Esophagus muscularis mucosa (tissue), 4 donors: ENCODE data around the gene TSHR. TPM values are rescaled to one million over a fixed set of nuclear protein-coding genes. Genes with fewer than 3 reads are reported as not detected.

Experiments
- DNase-seq: peaks from one replicate; pipeline ENCODE4 v3.0.0-alpha.2; 2017; ENCODE audit errors: extremely low spot score
- H3K27ac ChIP-seq, 4 donors: fragments of 200-600 bp; sonication (generic); replicated peaks in 1 of 4; 1 replicate in 3 of 4; 2 replicates in 1 of 4; pipeline ENCODE4 v1.5.1; 2016 to 2019; ENCODE audit warnings: mild to moderate bottlenecking in 1 of 4
- H3K27me3 ChIP-seq, 4 donors: fragments of 200-600 bp; sonication (generic); one replicate each; pipeline versions ENCODE4 v1.5.1 to v1.6.0; 2016 to 2019
- H3K36me3 ChIP-seq, 4 donors: fragments of 200-600 bp; sonication (generic); one replicate each; pipeline ENCODE4 v1.5.1; 2016 to 2019
- H3K4me1 ChIP-seq, 4 donors: fragments of 200-600 bp; sonication (generic); one replicate each; pipeline ENCODE4 v1.5.1; 2016 to 2019
- H3K4me3 ChIP-seq, 4 donors: fragments of 200-600 bp; sonication (generic); 1 replicate in 2 of 4; 2 replicates in 2 of 4; pipeline ENCODE4 v1.5.1; 2016 to 2019; ENCODE audit warnings: mild to moderate bottlenecking in 4 of 4, moderate library complexity in 1 of 4
- H3K9me3 ChIP-seq, 4 donors: fragments of 200-600 bp; sonication (generic); 1 replicate in 3 of 4; 2 replicates in 1 of 4; pipeline ENCODE4 v1.5.1; 2016 to 2019
- EP300 ChIP-seq: sonication (generic); formaldehyde crosslinking; IDR thresholded peaks from one replicate; pipeline ENCODE4 v1.6.1; 2017; ENCODE audit warnings: antibody characterized with exemption
- POLR2A ChIP-seq: fragments of 450-650 bp; IDR thresholded peaks from one replicate; pipeline ENCODE4 v1.6.1; 2017; ENCODE audit warnings: antibody characterized with exemption, moderate library complexity, mild to moderate bottlenecking, low read depth
- POLR2AphosphoS5 ChIP-seq, 2 donors: sonication (generic); formaldehyde crosslinking; IDR thresholded peaks; one replicate each; pipeline ENCODE4 v1.6.1; 2017; ENCODE audit warnings: antibody characterized with exemption in 2 of 2
- WGBS: methylation state at CpG from one replicate; pipeline ENCODE4 v1.1.5; 2018; 5-methylcytosine and 5-hydroxymethylcytosine counted together
- intact Hi-C: fragments of 100-400 bp; cut with DNase I; formaldehyde crosslinking; loops from one replicate; pipeline ENCODE4 v1.15.1; 2023
- total RNA-seq, 4 donors: library from RNA; depleted of rRNA; stranded (reverse); fragments of >200 nt; gene quantifications; one replicate each; pipeline versions ENCODE4 v1.1.0 to v1.2.1, GENCODE V29; 2016
- TF ChIP-seq, protein P1 (sequence below), 3 experiments: fragments of 200-600 bp in 2 of 3; fragments of 450-650 bp in 1 of 3; sonication (generic) in 2 of 3; IDR thresholded peaks; one replicate each; pipeline ENCODE4 v1.5.1; 2017 to 2019; ENCODE audit warnings: antibody characterized with exemption in 3 of 3, mild to moderate bottlenecking in 2 of 3, moderate library complexity in 1 of 3

The TSHR gene
- total RNA-seq, 4 donors from 2014 or later = 0.17 TPM; not detected in 3

DNA sequence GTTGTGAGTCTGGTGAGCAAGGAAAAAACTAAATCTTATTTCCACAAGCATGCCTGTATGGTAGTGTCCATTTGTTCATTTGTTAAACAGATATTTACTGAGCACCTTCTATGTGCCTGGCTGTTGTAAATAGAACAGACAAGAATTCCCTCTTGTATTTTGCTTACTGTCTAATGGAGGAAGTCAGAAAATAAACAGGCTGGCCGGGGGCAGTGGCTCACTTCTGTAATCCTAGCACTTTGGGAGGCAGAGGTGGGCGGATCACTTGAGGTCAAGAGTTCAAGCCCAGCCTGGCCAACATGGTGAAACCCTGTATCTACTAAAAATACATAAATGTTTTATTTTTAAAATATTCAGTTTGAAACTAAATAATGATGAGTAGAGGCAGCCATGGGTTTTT, 186.0 kb downstream of the TSHR start:
- Histone ChIP-seq H3K27me3 (no peaks in the 10 kb centered on the region), H3K27ac (no peak overlapping the region), H3K36me3 (no peaks in the 10 kb centered on the region), H3K4me3 (no peak overlapping the region), H3K9me3 (no peaks in the 10 kb centered on the region), H3K4me1 (peaks cover 0 to 18% (median 16%) of the 10 kb centered on the region in 4 donors)
- intact Hi-C loops = no loop called here
- no peak for TF ChIP-seq EP300
- DNase-seq = no peak
- 52% methylated on average over 2 of the region's 2 CpGs for WGBS

DNA sequence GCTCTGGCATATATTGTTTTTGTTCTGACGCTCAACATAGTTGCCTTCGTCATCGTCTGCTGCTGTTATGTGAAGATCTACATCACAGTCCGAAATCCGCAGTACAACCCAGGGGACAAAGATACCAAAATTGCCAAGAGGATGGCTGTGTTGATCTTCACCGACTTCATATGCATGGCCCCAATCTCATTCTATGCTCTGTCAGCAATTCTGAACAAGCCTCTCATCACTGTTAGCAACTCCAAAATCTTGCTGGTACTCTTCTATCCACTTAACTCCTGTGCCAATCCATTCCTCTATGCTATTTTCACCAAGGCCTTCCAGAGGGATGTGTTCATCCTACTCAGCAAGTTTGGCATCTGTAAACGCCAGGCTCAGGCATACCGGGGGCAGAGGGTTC, 188.4 kb downstream of the TSHR start:
- peaks cover 0 to 18% (median 16%) of the 10 kb centered on the region in 4 donors for H3K4me1 ChIP-seq
- no peaks in the 10 kb centered on the region for H3K9me3 ChIP-seq
- H3K27ac ChIP-seq = no peak overlapping the region
- WGBS = 99% methylated on average over 8 of the region's 8 CpGs
- intact Hi-C loops = no loop called here
- no peak for DNase-seq
- H3K4me3 ChIP-seq = no peak overlapping the region
- no peaks in the 10 kb centered on the region for H3K36me3 ChIP-seq
- no peaks in the 10 kb centered on the region for H3K27me3 ChIP-seq
- no peak for TF ChIP-seq POLR2AphosphoS5 (IDR thresholded peaks at IDR 0.05)
- no peak for TF ChIP-seq EP300
- no peak for TF ChIP-seq POLR2A
- TF ChIP-seq, protein P1, sequence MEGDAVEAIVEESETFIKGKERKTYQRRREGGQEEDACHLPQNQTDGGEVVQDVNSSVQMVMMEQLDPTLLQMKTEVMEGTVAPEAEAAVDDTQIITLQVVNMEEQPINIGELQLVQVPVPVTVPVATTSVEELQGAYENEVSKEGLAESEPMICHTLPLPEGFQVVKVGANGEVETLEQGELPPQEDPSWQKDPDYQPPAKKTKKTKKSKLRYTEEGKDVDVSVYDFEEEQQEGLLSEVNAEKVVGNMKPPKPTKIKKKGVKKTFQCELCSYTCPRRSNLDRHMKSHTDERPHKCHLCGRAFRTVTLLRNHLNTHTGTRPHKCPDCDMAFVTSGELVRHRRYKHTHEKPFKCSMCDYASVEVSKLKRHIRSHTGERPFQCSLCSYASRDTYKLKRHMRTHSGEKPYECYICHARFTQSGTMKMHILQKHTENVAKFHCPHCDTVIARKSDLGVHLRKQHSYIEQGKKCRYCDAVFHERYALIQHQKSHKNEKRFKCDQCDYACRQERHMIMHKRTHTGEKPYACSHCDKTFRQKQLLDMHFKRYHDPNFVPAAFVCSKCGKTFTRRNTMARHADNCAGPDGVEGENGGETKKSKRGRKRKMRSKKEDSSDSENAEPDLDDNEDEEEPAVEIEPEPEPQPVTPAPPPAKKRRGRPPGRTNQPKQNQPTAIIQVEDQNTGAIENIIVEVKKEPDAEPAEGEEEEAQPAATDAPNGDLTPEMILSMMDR (IDR thresholded peaks at IDR 0.05) = no peak

GRCh38 chr14:81144824-81145603, 189.6 kb downstream of the TSHR start:
- no peaks in the 10 kb centered on the region for H3K27me3 ChIP-seq
- DNase-seq = no peak
- H3K27ac ChIP-seq = peak overlapping the region in 3 of 4 donors; percentile 36 to 62 (median 45)
- intact Hi-C loops = no loop called here
- H3K4me1 ChIP-seq = peaks cover 0 to 18% (median 16%) of the 10 kb centered on the region in 4 donors
- peak overlapping the region in 1 of 4 donors; percentile 4 for H3K4me3 ChIP-seq
- 25% methylated on average over 3 of the region's 3 CpGs for WGBS
- no peaks in the 10 kb centered on the region for H3K36me3 ChIP-seq
- H3K9me3 ChIP-seq = no peaks in the 10 kb centered on the region
- TF ChIP-seq POLR2AphosphoS5 (IDR thresholded peaks at IDR 0.05) (no peak), EP300 (no peak), POLR2A (no peak)
- TF ChIP-seq, protein P1 (IDR thresholded peaks at IDR 0.05) = no peak

DNA sequence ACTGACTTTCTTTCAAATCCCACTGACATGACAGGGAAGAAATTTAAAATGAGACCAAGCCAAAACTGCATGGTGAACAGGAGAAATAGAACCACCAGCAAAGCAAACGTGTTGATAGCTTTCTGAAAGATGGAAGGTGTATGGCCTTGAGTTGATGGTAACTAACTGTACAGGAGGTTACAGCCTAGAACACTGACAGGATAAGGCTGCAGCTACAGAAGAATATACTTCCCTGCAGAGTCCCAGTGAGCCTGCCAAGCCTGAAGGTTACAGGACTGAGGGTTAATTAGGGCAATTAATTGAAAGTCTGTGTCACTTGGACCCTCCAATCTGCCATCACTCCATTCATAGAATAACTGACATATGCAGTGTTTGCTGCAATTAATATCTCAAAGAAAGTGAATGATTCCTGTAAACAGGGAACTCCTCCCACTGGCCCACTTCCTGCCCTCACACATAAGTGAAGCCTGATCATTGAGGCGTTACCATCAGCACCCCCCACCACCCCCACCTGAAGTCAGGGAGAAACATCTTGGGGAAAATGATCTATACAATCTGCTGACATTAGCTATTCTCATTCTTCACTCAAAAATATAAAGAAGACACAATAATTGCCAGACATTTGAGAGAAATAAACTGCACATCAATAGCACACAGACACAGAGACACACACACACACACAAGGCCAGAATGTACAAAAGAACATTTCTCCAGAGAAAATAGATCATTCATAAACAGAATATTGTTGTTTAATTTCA, 191.9 kb downstream of the TSHR start:
- Histone ChIP-seq H3K9me3 (no peaks in the 10 kb centered on the region), H3K36me3 (no peaks in the 10 kb centered on the region), H3K4me1 (peaks cover 0 to 18% (median 16%) of the 10 kb centered on the region in 4 donors), H3K4me3 (no peak overlapping the region), H3K27me3 (no peaks in the 10 kb centered on the region), H3K27ac (no peak overlapping the region)
- TF ChIP-seq POLR2AphosphoS5 (IDR thresholded peaks at IDR 0.05) (no peak), EP300 (no peak)
- WGBS = 56% methylated on average over 2 of the region's 2 CpGs
- intact Hi-C loops = no loop called here
- DNase-seq = no peak

DNA sequence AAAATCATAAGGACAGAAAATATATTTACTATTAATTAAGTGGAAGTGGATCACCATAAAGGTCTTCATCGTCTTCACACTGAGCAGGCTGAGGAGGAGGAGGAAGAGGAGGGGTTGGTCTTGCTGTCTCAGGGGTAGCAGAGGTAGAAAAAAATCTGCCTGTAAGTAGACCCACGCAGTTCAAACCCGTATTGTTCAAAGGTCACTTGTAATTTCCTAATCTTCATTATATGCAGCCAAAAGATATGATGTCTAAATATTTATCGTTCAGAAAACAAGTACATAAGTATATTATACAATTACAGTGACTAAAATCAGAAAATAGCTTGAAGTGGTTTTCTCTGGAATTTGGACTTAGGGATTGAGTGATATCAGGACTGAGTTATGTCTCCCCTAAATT, 193.2 kb downstream of the TSHR start:
- no peak for TF ChIP-seq POLR2AphosphoS5 (IDR thresholded peaks at IDR 0.05)
- TF ChIP-seq, protein P1 (IDR thresholded peaks at IDR 0.05) = no peak
- TF ChIP-seq POLR2A = no peak
- no peak for TF ChIP-seq EP300
- no peaks in the 10 kb centered on the region for H3K36me3 ChIP-seq
- H3K4me1 ChIP-seq = peaks cover 0 to 18% (median 16%) of the 10 kb centered on the region in 4 donors
- H3K27ac ChIP-seq = no peak overlapping the region
- H3K4me3 ChIP-seq = no peak overlapping the region
- 77% methylated on average over 4 of the region's 4 CpGs for WGBS
- H3K27me3 ChIP-seq = no peaks in the 10 kb centered on the region
- DNase-seq = no peak
- intact Hi-C loops = no loop called here
- no peaks in the 10 kb centered on the region for H3K9me3 ChIP-seq
